Activated T-helper 1 cell treated with anti-CD3 and anti-CD28 coated beads, Interleukin-12 subunit alpha, Interleukin-12 subunit beta, Interleukin-2, Interleukin-4 antibody, amounts not matched to agents 30 ng/mL and 10 ng/mL and 1 ng/mL, durations not matched to agents 14 hours and 24 hours and 36 hours (primary cell): Measurements from ENCODE around the gene TBX4. TPM values are rescaled to one million over a fixed set of nuclear protein-coding genes. Genes with fewer than 3 reads are reported as not detected.

Source experiments
- DNase-seq: peaks from one replicate; pipeline ENCODE4 v3.0.0; 2021; ENCODE audit warnings: low spot score
- H3K27ac Mint-ChIP-seq: one replicate; pipeline ENCODE4 v1.8.0; 2021; ENCODE audit warnings: mild to moderate bottlenecking, mixed read lengths
- H3K27me3 Mint-ChIP-seq: one replicate; pipeline ENCODE4 v1.8.0; 2022; ENCODE audit warnings: mild to moderate bottlenecking, moderate library complexity, mixed read lengths; ENCODE audit not compliant: insufficient read depth
- H3K36me3 Mint-ChIP-seq: one replicate; pipeline ENCODE4 v1.8.0; 2021; ENCODE audit warnings: low read depth, mixed read lengths
- H3K4me1 Mint-ChIP-seq: one replicate; pipeline ENCODE4 v1.8.0; 2021; ENCODE audit warnings: low read depth, mixed read lengths
- H3K4me3 Mint-ChIP-seq: one replicate; pipeline ENCODE4 v1.8.0; 2021; ENCODE audit warnings: mild to moderate bottlenecking, moderate library complexity, mixed read lengths
- H3K9me3 Mint-ChIP-seq: one replicate; pipeline ENCODE4 v1.8.0; 2021; ENCODE audit warnings: mixed read lengths
- intact Hi-C: fragments of 100-400 bp; cut with micrococcal nuclease; formaldehyde crosslinking; loops from one replicate; pipeline ENCODE4 v1.15.1; 2024
- total RNA-seq: library from RNA; stranded (reverse); gene quantifications from 2 replicates; pipeline ENCODE4 v1.2.3, GENCODE V29; 2022

Gene TBX4
- not detected in 2 replicates for total RNA-seq

DNA sequence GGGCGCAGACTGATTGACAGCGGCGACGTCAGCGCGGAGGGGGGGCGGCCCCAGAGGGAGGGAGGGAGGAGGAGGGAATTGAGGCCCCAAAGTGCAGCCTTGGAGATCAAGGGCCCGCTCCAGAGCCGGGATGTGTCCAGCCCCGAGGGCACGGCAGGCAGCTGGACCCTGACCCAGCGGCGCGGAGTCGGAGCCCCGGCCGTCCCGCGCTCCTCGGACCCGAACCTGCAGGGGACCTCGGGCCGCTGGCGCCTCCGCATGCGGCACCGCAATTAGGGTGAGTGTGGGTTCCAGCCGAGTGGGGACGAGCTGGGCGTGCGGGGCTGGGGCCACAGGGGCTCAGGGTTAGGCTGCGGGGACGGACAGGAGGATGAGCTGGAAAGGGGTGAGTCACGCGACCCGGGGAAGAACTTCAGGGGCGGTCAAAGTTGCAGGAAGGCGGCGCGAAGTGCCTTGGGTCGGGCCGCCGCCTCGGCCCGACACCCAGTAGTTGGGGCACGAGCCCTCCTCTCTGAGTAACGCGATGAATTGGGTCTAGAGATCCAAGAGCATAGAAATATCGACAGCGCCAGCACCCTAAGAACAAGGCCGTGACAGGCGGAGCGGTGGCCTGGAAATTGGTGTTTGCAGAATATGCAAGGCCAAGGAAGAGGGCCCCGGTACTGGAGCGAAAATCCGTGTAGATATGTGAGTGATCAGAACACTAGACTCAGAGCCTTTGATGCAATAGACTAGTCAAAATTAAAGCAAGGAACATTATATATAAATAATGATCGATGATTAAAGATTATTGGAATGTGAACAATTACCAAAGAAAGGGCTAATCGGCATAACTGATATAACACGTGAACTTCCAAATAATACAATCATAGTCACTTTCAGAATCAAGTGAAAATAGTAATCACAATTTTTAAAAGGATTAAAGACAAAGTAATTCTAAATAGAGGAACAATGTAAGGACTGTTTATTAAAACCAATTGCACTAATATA lies at the start of gene TBX4:
TBX4 (plus strand) TSS at position 122 of the 990 bp plus-strand sequence. CDS start 4,069 bp downstream, outside the sequence.
- Mint-ChIP-seq H3K36me3 (peaks cover 4% of the 10 kb centered on the region), H3K27ac (peak within 1 kb of the TSS; percentile 12), H3K9me3 (no peaks in the 10 kb centered on the region), H3K4me1 (peaks cover 11% of the 10 kb centered on the region), H3K27me3 (peaks cover 76% of the 10 kb centered on the region), H3K4me3 (no peak within 1 kb of the TSS)
- no peak for DNase-seq
- intact Hi-C loops = loop anchor here (1.0 to 10.0 kb wide), 4 partner anchors 50 to 448 kb away; no protein-coding TSS in a partner anchor

DNA sequence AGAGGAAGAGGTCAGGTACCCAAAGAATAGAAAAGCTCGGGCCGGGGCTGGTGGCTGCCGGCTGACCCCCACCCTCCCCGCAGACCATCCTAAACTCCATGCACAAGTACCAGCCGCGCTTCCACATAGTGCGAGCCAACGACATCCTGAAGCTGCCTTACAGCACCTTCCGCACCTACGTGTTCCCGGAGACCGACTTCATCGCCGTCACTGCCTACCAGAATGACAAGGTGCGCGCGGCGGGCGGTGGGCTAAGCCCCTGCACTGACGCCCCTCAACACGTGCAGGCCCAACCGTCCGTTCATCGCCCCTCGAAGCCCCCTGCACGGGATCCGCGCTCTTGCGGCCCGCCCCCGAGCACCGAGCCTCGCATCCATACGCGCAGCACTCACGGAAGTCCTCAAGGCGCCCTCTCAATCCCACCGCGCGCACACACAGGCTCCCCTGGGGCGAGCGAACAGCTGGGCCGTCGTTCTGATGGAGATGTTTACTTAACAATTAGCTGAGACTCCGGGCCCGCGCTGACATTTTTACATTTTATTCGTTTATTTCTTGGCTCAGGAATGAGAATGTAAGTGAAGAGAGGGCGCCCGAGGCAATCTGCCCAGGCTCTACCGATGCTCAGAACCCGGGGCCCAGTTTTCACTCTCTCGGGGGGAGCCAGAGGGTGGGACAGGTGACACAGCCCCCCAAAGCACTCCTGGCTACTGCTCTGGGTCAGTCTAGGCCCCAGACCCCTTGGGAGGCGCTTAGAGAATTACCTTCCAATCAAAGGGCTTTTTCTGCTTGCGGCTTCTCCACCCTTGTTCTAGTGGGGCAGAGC lies 49.0 kb upstream of the TBX4 start:
- intact Hi-C loops = loop anchor here (2.0 to 10.0 kb wide), 3 partner anchors 50 to 681 kb away; partner anchors contain the start of gene TBX4

DNA sequence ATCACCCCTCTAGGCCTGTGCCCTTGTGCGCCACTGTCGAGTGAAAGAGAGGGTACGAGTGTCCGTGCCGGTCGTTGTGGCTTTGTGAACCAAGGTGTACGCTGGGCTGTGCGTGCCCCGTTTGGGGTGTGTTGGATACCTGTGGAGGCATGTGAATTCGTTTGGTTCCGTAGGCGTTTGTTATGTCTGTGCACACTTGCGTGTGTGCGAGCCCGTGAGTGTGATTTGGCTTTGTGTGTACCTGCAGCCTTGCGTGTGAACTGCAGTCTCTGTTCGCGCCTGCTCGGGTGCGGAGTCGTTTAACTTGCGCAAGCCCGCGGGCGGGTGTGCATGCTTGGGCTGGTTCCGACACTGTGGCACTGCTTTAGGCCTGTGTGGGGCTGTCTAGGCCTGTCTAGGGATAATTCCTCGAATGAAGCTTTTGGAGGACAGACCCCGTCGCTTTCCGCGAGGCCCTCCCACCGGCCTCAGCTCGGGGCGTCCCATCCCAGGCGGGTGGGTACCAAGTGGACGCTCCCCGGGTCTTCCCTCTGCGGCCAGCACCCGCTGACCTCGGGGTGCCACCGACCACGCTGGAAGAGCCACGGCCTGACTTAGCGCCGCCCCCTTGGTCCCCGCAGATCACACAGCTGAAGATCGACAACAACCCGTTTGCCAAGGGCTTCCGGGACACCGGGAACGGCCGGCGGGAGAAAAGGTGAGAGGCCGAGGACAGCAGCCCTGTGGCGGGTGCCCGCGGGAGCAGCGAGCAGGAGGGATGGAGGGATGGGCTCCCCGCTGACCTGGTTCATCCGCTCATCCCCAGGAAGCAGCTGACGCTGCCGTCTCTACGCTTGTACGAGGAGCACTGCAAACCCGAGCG lies 48.2 kb upstream of the TBX4 start:
- no peak overlapping the region for H3K4me3 Mint-ChIP-seq

More for the DNA sequence above, 49.0 kb upstream of the TBX4 start:
- Mint-ChIP-seq H3K9me3 (no peaks in the 10 kb centered on the region), H3K4me1 (peaks cover 29% of the 10 kb centered on the region), H3K27me3 (peaks cover 63% of the 10 kb centered on the region), H3K36me3 (peaks cover 2% of the 10 kb centered on the region), H3K4me3 (peak overlapping the region; percentile 49), H3K27ac (peak overlapping the region; percentile 48)
- no peak for DNase-seq

DNA sequence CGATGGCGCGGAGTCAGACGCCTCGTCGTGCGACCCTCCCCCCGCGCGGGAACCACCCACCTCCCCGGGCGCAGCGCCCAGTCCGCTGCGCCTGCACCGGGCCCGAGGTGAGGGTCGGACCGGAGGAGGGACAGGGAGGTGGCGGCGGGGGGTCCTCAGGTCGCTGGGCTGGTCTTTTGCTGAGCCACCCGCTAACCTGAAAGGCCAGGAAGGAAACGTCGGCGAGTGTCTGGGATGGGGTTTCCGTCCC lies 47.6 kb upstream of the TBX4 start:
- no peak overlapping the region for H3K4me3 Mint-ChIP-seq
- H3K27ac Mint-ChIP-seq = no peak overlapping the region
- peaks cover 65% of the 10 kb centered on the region for H3K27me3 Mint-ChIP-seq
- H3K36me3 Mint-ChIP-seq = peaks cover 2% of the 10 kb centered on the region
- intact Hi-C loops = loop anchor here (5.0 to 10.0 kb wide), 2 partner anchors 230 to 682 kb away; no protein-coding TSS in a partner anchor
- H3K4me1 Mint-ChIP-seq = peaks cover 24% of the 10 kb centered on the region
- H3K9me3 Mint-ChIP-seq = no peaks in the 10 kb centered on the region
- DNase-seq = no peak

More for the DNA sequence above, 48.2 kb upstream of the TBX4 start:
- intact Hi-C loops = loop anchor here (2.0 to 10.0 kb wide), 3 partner anchors 49 to 682 kb away; partner anchors contain the start of gene TBX4
- Mint-ChIP-seq H3K36me3 (peaks cover 2% of the 10 kb centered on the region), H3K9me3 (no peaks in the 10 kb centered on the region), H3K27ac (peak overlapping the region; percentile 48), H3K4me1 (peaks cover 24% of the 10 kb centered on the region), H3K27me3 (peaks cover 63% of the 10 kb centered on the region)
- no peak for DNase-seq

DNA sequence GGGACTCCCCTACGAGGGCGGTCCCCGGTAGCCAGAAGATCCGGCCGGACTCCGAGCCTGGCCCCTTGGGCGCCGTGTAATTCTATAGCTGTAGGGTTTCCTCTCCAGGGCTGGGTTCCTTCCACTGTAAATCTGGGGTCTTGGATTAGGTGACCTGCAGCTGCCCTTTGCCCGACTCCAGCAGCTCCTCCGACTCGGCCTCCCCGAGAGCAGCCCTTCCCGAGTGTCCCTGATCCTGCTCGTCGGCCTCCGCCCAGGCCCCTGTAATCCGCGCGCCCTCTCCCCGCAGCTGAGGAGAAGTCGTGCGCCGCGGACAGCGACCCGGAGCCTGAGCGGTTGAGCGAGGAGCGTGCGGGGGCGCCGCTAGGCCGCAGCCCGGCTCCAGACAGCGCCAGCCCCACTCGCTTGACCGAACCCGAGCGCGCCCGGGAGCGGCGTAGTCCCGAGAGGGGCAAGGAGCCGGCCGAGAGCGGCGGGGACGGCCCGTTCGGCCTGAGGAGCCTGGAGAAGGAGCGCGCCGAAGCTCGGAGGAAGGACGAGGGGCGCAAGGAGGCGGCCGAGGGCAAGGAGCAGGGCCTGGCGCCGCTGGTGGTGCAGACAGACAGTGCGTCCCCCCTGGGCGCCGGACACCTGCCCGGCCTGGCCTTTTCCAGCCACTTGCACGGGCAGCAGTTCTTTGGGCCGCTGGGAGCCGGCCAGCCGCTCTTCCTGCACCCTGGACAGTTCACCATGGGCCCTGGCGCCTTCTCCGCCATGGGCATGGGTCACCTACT lies 47.1 kb upstream of the TBX4 start:
- intact Hi-C loops = loop anchor here (5.0 to 10.0 kb wide), 3 partner anchors 230 to 683 kb away; no protein-coding TSS in a partner anchor
- no peak for DNase-seq
- H3K9me3 Mint-ChIP-seq = no peaks in the 10 kb centered on the region
- no peak overlapping the region for H3K4me3 Mint-ChIP-seq
- H3K4me1 Mint-ChIP-seq = peaks cover 25% of the 10 kb centered on the region
- H3K36me3 Mint-ChIP-seq = peaks cover 2% of the 10 kb centered on the region
- H3K27ac Mint-ChIP-seq = no peak overlapping the region
- H3K27me3 Mint-ChIP-seq = peaks cover 69% of the 10 kb centered on the region

DNA sequence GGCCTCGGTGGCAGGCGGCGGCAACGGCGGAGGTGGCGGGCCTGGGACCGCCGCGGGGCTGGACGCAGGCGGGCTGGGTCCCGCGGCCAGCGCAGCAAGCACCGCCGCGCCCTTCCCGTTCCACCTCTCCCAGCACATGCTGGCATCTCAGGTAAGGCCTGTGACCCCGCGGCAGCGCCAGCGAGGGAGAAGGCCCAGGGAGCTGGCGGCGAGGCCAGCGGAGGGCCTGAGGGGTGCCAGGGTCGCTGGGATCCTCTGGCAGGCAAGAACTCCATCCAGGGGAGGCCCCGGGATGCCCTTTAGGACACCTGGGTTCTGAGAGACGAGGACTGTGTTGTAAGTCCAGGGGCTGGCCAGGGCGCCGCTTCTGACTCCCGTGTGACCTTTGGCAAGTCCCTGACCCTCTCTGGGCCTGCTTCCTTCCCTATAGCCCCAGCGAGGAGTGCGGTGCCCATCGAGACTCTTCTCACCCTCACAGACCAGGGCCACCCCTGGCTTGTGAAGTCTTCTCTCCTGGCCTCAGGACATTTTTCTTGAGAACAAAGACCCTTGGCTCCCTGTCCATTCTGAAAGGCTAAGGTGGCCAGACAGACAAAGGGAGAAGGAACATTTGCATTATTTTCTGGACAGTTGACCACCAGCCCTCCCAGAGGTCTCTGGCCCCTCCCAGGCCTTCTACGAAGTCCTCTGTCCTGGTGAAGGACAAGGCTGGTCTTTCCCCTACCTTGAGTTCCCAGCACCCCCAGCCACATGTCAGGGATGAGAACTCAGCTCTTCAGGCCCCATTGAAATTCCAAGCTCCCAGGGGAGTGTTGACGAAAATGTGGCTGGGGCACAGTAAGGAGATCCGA lies 46.3 kb upstream of the TBX4 start:
- intact Hi-C loops = loop anchor here (5.0 to 10.0 kb wide), 2 partner anchors 229 to 404 kb away; no protein-coding TSS in a partner anchor
- H3K27me3 Mint-ChIP-seq = peaks cover 75% of the 10 kb centered on the region
- H3K4me1 Mint-ChIP-seq = peaks cover 30% of the 10 kb centered on the region
- no peak for DNase-seq
- H3K27ac Mint-ChIP-seq = no peak overlapping the region
- no peak overlapping the region for H3K4me3 Mint-ChIP-seq
- H3K36me3 Mint-ChIP-seq = peaks cover 2% of the 10 kb centered on the region
- H3K9me3 Mint-ChIP-seq = no peaks in the 10 kb centered on the region

DNA sequence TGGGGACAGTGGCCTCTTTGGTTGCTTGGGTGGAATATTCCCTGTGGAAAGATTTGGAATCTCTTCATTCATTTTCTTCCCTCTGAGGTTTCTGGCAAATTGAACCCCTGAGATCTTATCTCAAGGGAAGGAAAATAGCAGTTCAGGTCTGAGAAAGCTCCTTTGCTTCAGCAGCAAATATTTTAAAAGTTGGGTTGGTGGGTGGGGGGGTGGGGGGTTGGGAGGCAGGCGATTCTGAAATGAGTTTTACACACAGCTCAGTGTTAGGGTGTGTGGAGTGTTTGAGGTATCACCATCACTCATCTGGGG lies 45.7 kb upstream of the TBX4 start:
- Mint-ChIP-seq H3K27me3 (peaks cover 69% of the 10 kb centered on the region), H3K27ac (no peak overlapping the region), H3K9me3 (no peaks in the 10 kb centered on the region), H3K4me1 (peaks cover 24% of the 10 kb centered on the region), H3K4me3 (no peak overlapping the region), H3K36me3 (peaks cover 2% of the 10 kb centered on the region)
- intact Hi-C loops = loop anchor here (5.0 to 10.0 kb wide), 2 partner anchors 228 to 404 kb away; no protein-coding TSS in a partner anchor
- DNase-seq = no peak

DNA sequence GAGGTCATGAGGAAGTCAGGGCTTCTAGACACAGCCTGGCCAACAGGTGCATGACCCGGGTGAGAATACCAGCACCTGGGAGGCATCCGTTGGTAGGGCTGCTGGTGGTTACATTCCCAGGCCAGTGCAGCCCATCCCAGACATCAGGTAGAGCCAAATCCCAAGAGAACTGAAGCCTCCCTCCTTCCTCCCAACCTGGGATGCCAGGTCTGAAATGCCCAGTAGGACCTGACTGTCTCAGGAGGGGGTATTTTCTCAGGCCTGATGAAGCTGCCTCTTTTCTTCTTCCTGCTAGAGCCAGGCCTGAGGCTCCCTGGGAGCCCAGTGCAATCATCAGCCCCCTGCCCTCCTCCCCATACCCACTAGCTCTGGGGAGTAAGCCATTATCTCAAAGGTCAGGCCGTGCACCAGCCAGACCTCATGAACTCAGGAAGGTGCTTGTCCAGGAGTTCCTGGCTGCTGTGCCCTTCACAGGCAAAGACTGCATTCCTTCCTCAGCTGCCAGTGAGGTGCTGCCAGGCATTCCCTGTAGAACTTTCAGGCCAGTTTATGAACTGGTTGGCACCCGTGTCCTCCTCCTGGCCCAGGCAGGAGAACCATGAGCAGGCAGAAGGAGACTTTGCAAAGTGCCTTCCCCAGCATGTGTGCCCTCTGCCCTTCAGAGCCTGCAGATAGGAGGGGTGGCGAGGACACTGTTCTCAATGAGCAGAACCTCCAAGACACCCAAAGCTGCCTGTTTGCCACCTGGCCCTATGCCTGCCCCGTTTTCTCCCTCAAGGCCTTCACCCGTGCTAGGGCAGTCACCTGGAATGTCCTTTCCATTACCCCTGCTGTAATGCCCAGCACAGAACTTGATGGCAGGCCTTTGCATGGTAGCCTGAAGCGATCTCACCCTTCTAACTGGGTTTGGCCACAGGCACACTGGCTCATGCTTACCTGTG lies 45.0 kb upstream of the TBX4 start:
- H3K36me3 Mint-ChIP-seq = peaks cover 2% of the 10 kb centered on the region
- no peak overlapping the region for H3K27ac Mint-ChIP-seq
- intact Hi-C loops = loop anchor here (5.0 to 10.0 kb wide), 2 partner anchors 228 to 405 kb away; no protein-coding TSS in a partner anchor
- H3K4me1 Mint-ChIP-seq = peaks cover 24% of the 10 kb centered on the region
- H3K4me3 Mint-ChIP-seq = no peak overlapping the region
- no peak for DNase-seq
- H3K27me3 Mint-ChIP-seq = peaks cover 62% of the 10 kb centered on the region
- no peaks in the 10 kb centered on the region for H3K9me3 Mint-ChIP-seq

DNA sequence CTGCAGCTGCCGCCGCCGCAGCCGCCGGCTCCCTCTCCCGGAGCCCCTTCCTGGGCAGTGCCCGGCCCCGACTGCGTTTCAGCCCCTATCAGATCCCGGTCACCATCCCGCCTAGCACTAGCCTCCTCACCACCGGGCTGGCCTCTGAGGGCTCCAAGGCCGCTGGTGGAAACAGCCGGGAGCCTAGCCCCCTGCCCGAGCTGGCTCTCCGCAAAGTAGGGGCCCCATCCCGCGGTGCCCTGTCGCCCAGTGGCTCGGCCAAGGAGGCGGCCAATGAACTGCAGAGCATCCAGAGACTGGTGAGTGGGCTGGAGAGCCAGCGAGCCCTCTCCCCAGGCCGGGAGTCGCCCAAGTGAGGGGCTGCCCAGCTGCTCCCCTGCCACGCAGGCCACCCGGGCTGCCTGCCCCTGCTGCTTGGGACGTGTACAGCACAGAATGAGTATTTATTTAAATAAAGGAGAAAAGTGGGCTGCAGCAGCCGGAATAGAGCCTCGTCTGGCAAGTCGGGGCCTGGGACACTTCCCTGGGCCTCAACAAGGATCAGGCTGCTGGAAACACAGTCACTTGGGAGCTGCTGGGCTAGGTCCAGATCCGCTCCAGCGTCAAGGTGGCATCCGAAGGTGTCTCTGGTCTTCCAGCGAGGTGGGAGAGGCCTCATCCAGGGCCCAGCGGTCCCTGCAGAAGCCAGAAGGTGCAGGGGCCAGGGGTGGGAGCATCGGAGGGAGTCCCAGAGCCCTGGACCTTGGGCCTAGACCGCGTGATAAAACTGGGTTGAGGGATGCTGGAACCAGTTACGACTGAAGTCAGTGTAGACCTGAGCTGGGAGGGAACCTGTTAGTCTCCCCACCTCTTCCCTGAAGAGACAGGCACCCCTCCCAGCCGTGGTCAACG lies 43.8 kb upstream of the TBX4 start:
- Mint-ChIP-seq H3K4me1 (peaks cover 12% of the 10 kb centered on the region), H3K27ac (no peak overlapping the region), H3K27me3 (peaks cover 57% of the 10 kb centered on the region), H3K9me3 (no peaks in the 10 kb centered on the region), H3K36me3 (no peaks in the 10 kb centered on the region), H3K4me3 (peak overlapping the region; percentile 60)
- intact Hi-C loops = loop anchor here (5.0 to 10.0 kb wide), 2 partner anchors 226 to 406 kb away; no protein-coding TSS in a partner anchor
- DNase-seq = no peak
